Adrenal gland (tissue), 5 donors: ENCODE measurements around the gene CALML5.

Experiments used
- CTCF ChIP-seq, 6 experiments: fragments of 450-650 bp in 4 of 6; fragments of 200-600 bp in 2 of 6; sonication (generic) in 1 of 6; IDR thresholded peaks; 1 replicate in 5 of 6; 2 replicates in 1 of 6; pipeline versions ENCODE4 v1.5.1 to v1.8.0; 2016 to 2021; ENCODE audit warnings: antibody characterized with exemption in 6 of 6, mild to moderate bottlenecking in 2 of 6, moderate library complexity in 1 of 6
- POLR2A ChIP-seq, 2 donors: fragments of 450-650 bp; IDR thresholded peaks; one replicate each; pipeline ENCODE4 v1.6.1; 2017; ENCODE audit warnings: antibody characterized with exemption in 2 of 2, mild to moderate bottlenecking in 2 of 2, moderate library complexity in 1 of 2
- donor health status: DM: no; HTN: no; CAD: no.

DNA sequence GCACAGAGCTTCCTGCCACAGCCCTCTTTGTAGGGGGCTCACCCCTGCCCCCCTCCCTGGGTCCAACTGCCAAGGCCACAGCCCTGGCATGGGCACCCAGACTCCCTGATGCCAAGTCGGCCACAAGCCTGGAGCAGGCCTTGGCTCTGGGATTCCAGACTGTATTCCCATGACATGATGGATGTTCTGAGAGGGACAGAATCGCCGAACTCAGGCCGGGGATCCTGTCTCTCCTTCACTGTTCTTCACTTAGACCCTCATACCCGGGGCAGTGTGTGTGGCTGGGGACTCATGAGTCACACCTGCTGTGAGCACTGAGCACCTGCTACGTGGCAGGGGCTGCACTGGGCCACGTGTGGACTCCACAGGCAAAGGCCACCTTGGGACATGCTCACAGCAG, 7.9 kb downstream of the CALML5 start:
- TF ChIP-seq POLR2A (IDR thresholded peaks at IDR 0.05) (no peak), CTCF (IDR thresholded peaks at IDR 0.05) (no peak)
